Keratinocyte (primary cell): ENCODE data around the gene COLGALT1. TPM values are rescaled to one million over a fixed set of nuclear protein-coding genes. Genes with fewer than 3 reads are reported as not detected.

Source experiments
- DNase-seq: peaks from one replicate; pipeline ENCODE4 v3.0.0-alpha.2; 2011; ENCODE audit warnings: low read depth, missing footprints, low spot score
- FAIRE-seq: peaks from 2 replicates; lab custom pipeline; 2011; peaks lifted over from hg19 to GRCh38; lab: Jason Lieb, UNC
- H2AFZ ChIP-seq: 2 replicates; pipeline ENCODE4 v1.6.0; 2012; ENCODE audit warnings: low read length, control low read depth, inconsistent platforms; ENCODE audit not compliant: control insufficient read depth
- H3K27ac ChIP-seq: 2 replicates; pipeline ENCODE4 v1.5.1; 2011; ENCODE audit warnings: low read length; ENCODE audit not compliant: control insufficient read depth, insufficient read depth
- H3K27me3 ChIP-seq: 3 replicates; pipeline ENCODE4 v1.6.0; 2011; ENCODE audit warnings: low read length; ENCODE audit not compliant: control insufficient read depth, insufficient read depth; ENCODE audit errors: extremely low read depth
- H3K36me3 ChIP-seq, 2 experiments: 2 replicates in 1 of 2; 3 replicates in 1 of 2; pipeline ENCODE4 v1.5.1; 2011; ENCODE audit warnings: low read length in 2 of 2, mild to moderate bottlenecking in 1 of 2; ENCODE audit not compliant: control insufficient read depth in 2 of 2, insufficient read depth in 2 of 2; ENCODE audit errors: extremely low read depth in 1 of 2
- H3K4me1 ChIP-seq: 3 replicates; pipeline ENCODE4 v1.5.1; 2011; ENCODE audit warnings: low read length; ENCODE audit not compliant: control insufficient read depth, insufficient read depth; ENCODE audit errors: extremely low read depth
- H3K4me2 ChIP-seq: 3 replicates; pipeline ENCODE4 v1.6.0; 2011; ENCODE audit warnings: low read depth, low read length; ENCODE audit not compliant: control insufficient read depth, insufficient read depth; ENCODE audit errors: extremely low read depth
- H3K4me3 ChIP-seq, 3 experiments: fragments of 200-600 bp in 1 of 3; sonication (generic) in 1 of 3; 2 replicates in 2 of 3; 3 replicates in 1 of 3; pipeline ENCODE4 v1.5.1; 2011 to 2016; ENCODE audit warnings: low read length in 3 of 3, mild to moderate bottlenecking in 3 of 3, control low read depth in 2 of 3, inconsistent platforms in 1 of 3, low read depth in 1 of 3, mixed read lengths in 1 of 3, mixed run types in 1 of 3, moderate library complexity in 1 of 3; ENCODE audit not compliant: control insufficient read depth in 2 of 3, insufficient read depth in 2 of 3; ENCODE audit errors: extremely low read depth in 1 of 3
- H3K79me2 ChIP-seq: 2 replicates; pipeline ENCODE4 v1.6.0; 2012; ENCODE audit warnings: low read length; ENCODE audit not compliant: control insufficient read depth, insufficient read depth
- H3K9ac ChIP-seq: 3 replicates; pipeline ENCODE4 v1.6.0; 2011; ENCODE audit warnings: low read length; ENCODE audit not compliant: control insufficient read depth, insufficient read depth; ENCODE audit errors: extremely low read depth
- H3K9me1 ChIP-seq: 3 replicates; pipeline ENCODE4 v1.6.0; 2011; ENCODE audit warnings: low read length; ENCODE audit not compliant: control insufficient read depth, insufficient read depth; ENCODE audit errors: extremely low read depth
- H3K9me3 ChIP-seq: 2 replicates; pipeline ENCODE4 v1.5.1; 2012; ENCODE audit warnings: low read depth, low read length; ENCODE audit not compliant: control insufficient read depth
- H4K20me1 ChIP-seq: 3 replicates; pipeline ENCODE4 v1.6.0; 2011; ENCODE audit warnings: low read length; ENCODE audit not compliant: control insufficient read depth, insufficient read depth; ENCODE audit errors: extremely low read depth
- EZH2 ChIP-seq: IDR thresholded peaks from one replicate; pipeline ENCODE4 v1.6.1; 2012; ENCODE audit warnings: inconsistent platforms, mild to moderate bottlenecking, low read length, moderate library complexity
- dilution Hi-C: fragments of 300-500 bp; cut with MboI; formaldehyde crosslinking; loops from one replicate; pipeline ENCODE4 v1.7.0; 2020; ENCODE audit warnings: low sequenced_read_pairs; ENCODE audit not compliant: extremely low pct_ligation_motif_present
- polyA plus RNA-seq, 5 experiments: library from polyadenylated mRNA; depleted of rRNA in 3 of 5; stranded (reverse) in 3 of 5; stranded (forward) in 1 of 5; unstranded in 1 of 5; fragments of >200 nt; gene quantifications; 1 replicate in 1 of 5; 2 replicates in 3 of 5; 3 replicates in 1 of 5; pipeline versions ENCODE4 v1.2.1 to v1.2.3, GENCODE V29; 2011 to 2012; ENCODE audit warnings: missing spikeins in 2 of 5, low read depth in 1 of 5, low replicate concordance in 1 of 5
- TF ChIP-seq, protein P1 (sequence below), 3 experiments: IDR thresholded peaks in 1 of 3; conservative IDR thresholded peaks in 1 of 3; optimal IDR thresholded peaks in 1 of 3; 2 replicates in 2 of 3; 3 replicates in 1 of 3; pipeline versions ENCODE3 to v1.5.1; 2011; ENCODE audit warnings: low read length in 3 of 3, mild to moderate bottlenecking in 3 of 3, moderate library complexity in 2 of 3, control low read depth in 1 of 3, inconsistent platforms in 1 of 3; ENCODE audit not compliant: insufficient read depth in 2 of 3; ENCODE audit errors: extremely low read depth in 1 of 3

The COLGALT1 gene
- polyA plus RNA-seq, 1 donor (not counting 4 experiments of a cell fraction or from before 2014, with no cell fraction given), result 89.4 TPM

DNA sequence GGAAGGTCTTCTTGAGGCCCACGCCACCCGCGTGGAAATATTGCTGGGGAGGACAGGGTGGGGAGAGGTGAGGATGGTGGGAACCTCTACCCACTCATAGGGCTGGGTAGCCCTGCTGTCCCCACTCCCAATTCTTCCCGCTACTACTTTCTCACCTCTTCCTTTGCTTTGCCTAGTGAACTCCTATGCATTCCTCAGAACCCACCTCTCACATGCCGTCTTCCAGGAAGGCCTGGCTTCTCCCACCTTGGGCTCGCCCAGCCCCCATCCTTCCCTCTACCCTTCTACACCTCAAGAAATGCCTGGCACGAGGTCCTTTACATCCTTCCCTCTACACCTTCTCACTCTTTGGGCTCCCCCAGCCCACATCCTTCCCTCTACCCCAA lies 62.4 kb downstream of the COLGALT1 start:
- dilution Hi-C loops, result no loop called here
- H3K27me3 ChIP-seq, result peaks cover 14% of the 10 kb centered on the region

DNA sequence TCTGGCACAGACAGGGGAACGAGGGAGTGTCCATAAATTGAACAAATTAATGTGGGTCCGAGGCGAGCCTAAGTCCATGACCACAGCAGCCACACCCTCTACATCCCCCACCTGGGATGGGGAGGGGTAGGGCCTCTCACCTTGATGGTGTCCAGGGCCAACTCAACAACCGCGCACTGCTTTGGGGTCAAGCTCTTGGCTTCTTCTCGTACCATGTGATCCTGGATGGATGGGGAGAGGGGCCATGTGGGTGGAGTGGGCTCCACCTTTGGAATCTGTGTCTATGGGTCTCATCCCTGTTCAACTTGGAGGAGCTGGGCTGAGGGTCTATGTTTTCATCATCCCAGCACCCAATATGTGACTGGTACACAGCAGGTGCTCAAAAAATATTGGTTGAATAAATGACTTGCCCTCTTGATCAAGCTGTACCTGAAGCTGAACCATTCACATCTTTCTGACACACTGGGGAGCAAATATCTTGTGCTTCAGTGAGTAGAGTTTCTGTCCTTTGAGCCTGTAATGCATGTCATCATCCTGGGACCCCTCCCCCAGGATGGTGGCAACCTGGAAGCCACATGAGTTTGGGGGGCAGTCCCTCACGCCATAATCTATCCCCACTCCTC lies 62.9 kb downstream of the COLGALT1 start:
- H3K9ac ChIP-seq, result no peak overlapping the region
- no peak for FAIRE-seq
- TF ChIP-seq, protein P1, sequence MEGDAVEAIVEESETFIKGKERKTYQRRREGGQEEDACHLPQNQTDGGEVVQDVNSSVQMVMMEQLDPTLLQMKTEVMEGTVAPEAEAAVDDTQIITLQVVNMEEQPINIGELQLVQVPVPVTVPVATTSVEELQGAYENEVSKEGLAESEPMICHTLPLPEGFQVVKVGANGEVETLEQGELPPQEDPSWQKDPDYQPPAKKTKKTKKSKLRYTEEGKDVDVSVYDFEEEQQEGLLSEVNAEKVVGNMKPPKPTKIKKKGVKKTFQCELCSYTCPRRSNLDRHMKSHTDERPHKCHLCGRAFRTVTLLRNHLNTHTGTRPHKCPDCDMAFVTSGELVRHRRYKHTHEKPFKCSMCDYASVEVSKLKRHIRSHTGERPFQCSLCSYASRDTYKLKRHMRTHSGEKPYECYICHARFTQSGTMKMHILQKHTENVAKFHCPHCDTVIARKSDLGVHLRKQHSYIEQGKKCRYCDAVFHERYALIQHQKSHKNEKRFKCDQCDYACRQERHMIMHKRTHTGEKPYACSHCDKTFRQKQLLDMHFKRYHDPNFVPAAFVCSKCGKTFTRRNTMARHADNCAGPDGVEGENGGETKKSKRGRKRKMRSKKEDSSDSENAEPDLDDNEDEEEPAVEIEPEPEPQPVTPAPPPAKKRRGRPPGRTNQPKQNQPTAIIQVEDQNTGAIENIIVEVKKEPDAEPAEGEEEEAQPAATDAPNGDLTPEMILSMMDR (optimal IDR thresholded peaks at IDR 0.05 in 1 of 3, IDR thresholded peaks at IDR 0.05 in 1 of 3, conservative IDR thresholded peaks at IDR 0.05 in 1 of 3; ENCODE audit: extremely low read depth in 1 of 3, insufficient read depth in 2 of 3, low read length in 3 of 3), result no peak
- no peak for TF ChIP-seq EZH2
- DNase-seq, result no peak
- H3K9me1 ChIP-seq, result no peaks in the 10 kb centered on the region
- H3K4me1 ChIP-seq, result no peaks in the 10 kb centered on the region
- no peak overlapping the region for H3K27ac ChIP-seq
- H3K36me3 ChIP-seq, result no peaks in the 10 kb centered on the region
- no peaks in the 10 kb centered on the region for H3K9me3 ChIP-seq
- H3K4me3 ChIP-seq, result no peak overlapping the region
- H4K20me1 ChIP-seq, result peaks cover 2% of the 10 kb centered on the region
- H3K79me2 ChIP-seq, result no peaks in the 10 kb centered on the region
- H3K4me2 ChIP-seq, result no peak overlapping the region
- H3K27me3 ChIP-seq, result peaks cover 14% of the 10 kb centered on the region
- H2AFZ ChIP-seq, result no peak overlapping the region
- dilution Hi-C loops, result no loop called here

More for the DNA sequence above, 62.4 kb downstream of the COLGALT1 start:
- no peak for DNase-seq
- Histone ChIP-seq H4K20me1 (peaks cover 2% of the 10 kb centered on the region), H3K4me3 (no peak overlapping the region), H3K4me1 (no peaks in the 10 kb centered on the region), H3K9me1 (no peaks in the 10 kb centered on the region), H3K4me2 (no peak overlapping the region), H3K27ac (no peak overlapping the region), H3K36me3 (no peaks in the 10 kb centered on the region), H3K9me3 (no peaks in the 10 kb centered on the region), H3K79me2 (no peaks in the 10 kb centered on the region), H3K9ac (no peak overlapping the region), H2AFZ (no peak overlapping the region)
- TF ChIP-seq, protein P1 (optimal IDR thresholded peaks at IDR 0.05 in 1 of 3, IDR thresholded peaks at IDR 0.05 in 1 of 3, conservative IDR thresholded peaks at IDR 0.05 in 1 of 3; ENCODE audit: extremely low read depth in 1 of 3, insufficient read depth in 2 of 3, low read length in 3 of 3), result no peak
- FAIRE-seq, result no peak
